ENCODE results near the gene SOBP. TPM values are rescaled to one million over a fixed set of nuclear protein-coding genes. Genes with fewer than 3 reads are reported as not detected.

The SOBP gene
- total RNA-seq, 2 donors from 2014 or later, result 0.06 TPM; not detected in 1

- H3K27me3 Mint-ChIP-seq, result no peaks in the 10 kb centered on the region
- no peak overlapping the region for H3K4me3 Mint-ChIP-seq
- no peak overlapping the region for H3K27ac Mint-ChIP-seq
- H3K4me1 Mint-ChIP-seq, result peaks cover 16% of the 10 kb centered on the region
- ATAC-seq (replicated peaks), result peak; percentile 94
- H3K36me3 Mint-ChIP-seq (ENCODE audit: low read depth), result no peaks in the 10 kb centered on the region
- H3K9me3 Mint-ChIP-seq, result no peaks in the 10 kb centered on the region
Observed at GRCh38 chr6:107668743-107669474, 179.0 kb downstream of the SOBP start.

GRCh38 chr6:107670792-107671199 is 180.9 kb downstream of the SOBP start:
- no peak overlapping the region for H3K4me3 Mint-ChIP-seq
- H3K4me1 Mint-ChIP-seq, result peaks cover 16% of the 10 kb centered on the region
- H3K27ac Mint-ChIP-seq, result no peak overlapping the region
- H3K36me3 Mint-ChIP-seq (ENCODE audit: low read depth), result no peaks in the 10 kb centered on the region
- H3K27me3 Mint-ChIP-seq, result no peaks in the 10 kb centered on the region
- ATAC-seq (replicated peaks), result no peak
- no peaks in the 10 kb centered on the region for H3K9me3 Mint-ChIP-seq

DNA sequence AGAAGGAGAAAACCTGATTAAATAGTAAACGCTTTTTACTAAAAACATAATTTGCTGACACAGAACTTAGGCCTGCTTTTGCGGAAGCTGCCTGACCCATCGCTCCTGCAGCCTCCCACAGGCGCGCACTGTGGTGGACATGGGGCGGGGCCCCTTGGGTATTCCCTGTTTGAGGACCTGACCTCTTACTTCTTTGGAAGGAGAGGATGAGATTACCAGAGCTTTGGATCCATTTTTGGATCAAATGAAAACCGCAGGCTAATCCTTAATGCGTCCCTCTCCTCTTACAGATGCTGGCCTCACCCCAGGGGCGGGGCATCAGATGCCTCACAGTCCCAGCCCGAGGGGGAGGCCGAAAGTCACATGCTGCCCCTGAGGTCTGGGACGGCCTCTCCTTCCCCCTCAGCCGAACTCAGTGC is 183.2 kb downstream of the SOBP start:
- no peak for ATAC-seq (replicated peaks)
- Mint-ChIP-seq H3K9me3 (no peaks in the 10 kb centered on the region), H3K4me3 (no peak overlapping the region), H3K27ac (no peak overlapping the region), H3K27me3 (no peaks in the 10 kb centered on the region), H3K4me1 (peaks cover 16% of the 10 kb centered on the region), H3K36me3 (ENCODE audit: low read depth) (no peaks in the 10 kb centered on the region)

DNA sequence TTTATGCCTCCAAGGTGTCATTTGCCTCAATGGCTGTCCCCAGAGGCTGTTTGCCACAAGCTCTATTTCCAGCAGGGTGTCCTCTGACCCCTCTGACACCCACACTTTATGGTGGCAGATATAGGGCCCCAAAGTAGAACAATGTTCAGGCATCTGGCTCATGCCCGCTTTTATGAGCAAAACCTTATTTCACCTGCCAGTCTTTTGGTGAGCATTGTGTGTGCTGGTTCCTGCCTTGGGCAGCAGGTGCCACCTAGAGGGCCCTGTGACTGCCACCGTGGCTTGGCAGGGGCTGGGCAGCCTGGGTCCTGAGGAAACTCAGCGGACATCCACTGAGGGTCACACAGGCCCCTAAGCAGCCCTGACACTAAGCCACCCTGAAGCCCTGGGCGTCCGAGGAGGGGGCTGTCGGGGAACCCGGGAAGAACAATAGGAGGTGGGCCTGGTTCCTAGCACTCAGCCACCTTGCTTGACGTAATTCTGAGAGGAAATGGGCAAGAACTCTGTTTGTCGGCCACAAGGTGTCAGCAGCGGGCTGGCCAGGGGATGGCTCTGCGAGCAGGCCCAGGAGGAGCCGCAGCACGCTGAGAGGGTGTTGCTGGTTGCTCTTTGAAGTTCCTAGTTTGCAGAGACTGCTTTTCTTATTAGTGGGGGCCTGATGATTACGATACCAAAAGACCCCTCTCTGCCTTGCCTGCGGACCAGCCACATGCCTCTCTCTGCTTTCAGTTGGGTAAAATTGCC is 185.2 kb downstream of the SOBP start:
- Mint-ChIP-seq H3K27ac (peak overlapping the region; percentile 61), H3K36me3 (ENCODE audit: low read depth) (no peaks in the 10 kb centered on the region), H3K9me3 (no peaks in the 10 kb centered on the region), H3K4me3 (peak overlapping the region; percentile 43), H3K27me3 (no peaks in the 10 kb centered on the region), H3K4me1 (peaks cover 5% of the 10 kb centered on the region)
- peak; percentile 96 for ATAC-seq (replicated peaks)

- Mint-ChIP-seq H3K4me1 (no peaks in the 10 kb centered on the region), H3K36me3 (ENCODE audit: low read depth) (no peaks in the 10 kb centered on the region), H3K4me3 (no peak overlapping the region), H3K9me3 (no peaks in the 10 kb centered on the region), H3K27me3 (no peaks in the 10 kb centered on the region), H3K27ac (no peak overlapping the region)
- ATAC-seq (replicated peaks), result no peak
Observed at GRCh38 chr6:107676042-107676441, 186.1 kb downstream of the SOBP start.

GRCh38 chr6:107677399-107677798 is 187.5 kb downstream of the SOBP start:
- H3K36me3 Mint-ChIP-seq (ENCODE audit: low read depth), result no peaks in the 10 kb centered on the region
- no peak overlapping the region for H3K4me3 Mint-ChIP-seq
- no peaks in the 10 kb centered on the region for H3K9me3 Mint-ChIP-seq
- H3K27me3 Mint-ChIP-seq, result peaks cover 2% of the 10 kb centered on the region
- ATAC-seq (replicated peaks), result no peak
- H3K27ac Mint-ChIP-seq, result no peak overlapping the region
- no peaks in the 10 kb centered on the region for H3K4me1 Mint-ChIP-seq

DNA sequence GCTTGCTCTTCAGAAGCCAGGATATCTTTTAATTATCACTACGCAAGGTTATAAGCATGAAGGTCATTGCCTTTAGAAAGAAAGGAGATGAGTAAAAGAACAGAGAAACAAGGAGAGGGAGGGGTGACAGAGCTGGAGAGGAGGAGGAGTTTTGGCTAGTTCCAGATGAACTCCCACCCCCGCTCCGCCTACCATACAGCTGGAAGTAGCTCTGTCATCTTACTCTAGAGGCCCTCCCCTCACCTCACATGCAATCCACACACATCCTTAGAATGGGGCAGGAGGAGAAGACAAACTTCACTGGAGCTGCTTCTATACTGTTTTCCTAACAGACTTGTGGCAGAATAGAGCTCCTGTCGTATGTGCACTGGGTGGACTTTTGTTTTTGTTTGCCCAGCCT is 189.5 kb downstream of the SOBP start:
- Mint-ChIP-seq H3K36me3 (ENCODE audit: low read depth) (no peaks in the 10 kb centered on the region), H3K27me3 (peaks cover 8% of the 10 kb centered on the region), H3K4me3 (no peak overlapping the region), H3K4me1 (no peaks in the 10 kb centered on the region), H3K27ac (no peak overlapping the region), H3K9me3 (no peaks in the 10 kb centered on the region)
- no peak for ATAC-seq (replicated peaks)

DNA sequence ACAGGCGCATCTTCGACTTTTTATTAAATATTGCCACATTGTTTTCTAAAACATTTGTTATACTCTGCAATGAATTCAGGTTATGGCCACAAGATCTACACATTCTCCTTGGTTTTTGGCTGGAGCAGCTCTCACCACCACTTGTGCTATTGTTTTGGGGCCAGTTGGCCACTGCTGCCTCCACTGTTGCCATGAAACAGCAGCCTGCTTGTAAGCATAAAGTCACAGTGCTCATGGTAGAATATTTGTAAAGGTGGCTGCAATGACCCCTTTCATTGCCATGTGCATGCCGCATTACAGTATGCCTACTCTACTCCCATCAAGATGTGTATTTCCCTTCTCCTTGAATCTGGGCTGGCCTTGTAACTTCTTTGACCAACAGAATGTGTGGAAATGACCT is 192.8 kb downstream of the SOBP start:
- Mint-ChIP-seq H3K27me3 (peaks cover 8% of the 10 kb centered on the region), H3K36me3 (ENCODE audit: low read depth) (no peaks in the 10 kb centered on the region), H3K4me1 (no peaks in the 10 kb centered on the region), H3K27ac (no peak overlapping the region), H3K9me3 (no peaks in the 10 kb centered on the region), H3K4me3 (no peak overlapping the region)
- ATAC-seq (replicated peaks), result no peak

DNA sequence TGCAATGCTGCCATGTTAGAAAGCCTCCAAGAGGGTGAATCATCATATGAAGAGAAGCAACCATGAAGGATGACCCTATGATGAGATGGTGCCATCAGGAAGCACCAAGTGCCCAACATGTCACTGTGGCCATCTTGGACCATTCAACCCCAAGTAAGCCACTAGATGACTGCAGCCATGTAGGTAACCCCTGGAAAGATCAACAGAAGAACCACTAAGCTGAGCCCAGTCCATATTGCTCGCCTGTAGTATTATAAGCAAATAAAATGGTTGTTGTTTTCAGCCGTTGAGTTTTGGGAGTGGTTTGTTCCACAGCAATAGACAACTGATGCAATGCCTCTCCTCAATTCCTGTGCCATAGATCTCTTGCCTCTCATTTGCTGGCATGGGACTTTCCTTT is 193.3 kb downstream of the SOBP start:
- Mint-ChIP-seq H3K27ac (no peak overlapping the region), H3K4me1 (no peaks in the 10 kb centered on the region), H3K9me3 (no peaks in the 10 kb centered on the region), H3K4me3 (no peak overlapping the region), H3K36me3 (ENCODE audit: low read depth) (no peaks in the 10 kb centered on the region), H3K27me3 (peaks cover 8% of the 10 kb centered on the region)
- no peak for ATAC-seq (replicated peaks)

- ATAC-seq (replicated peaks), result no peak
- Mint-ChIP-seq H3K4me1 (no peaks in the 10 kb centered on the region), H3K9me3 (no peaks in the 10 kb centered on the region), H3K36me3 (ENCODE audit: low read depth) (no peaks in the 10 kb centered on the region), H3K27ac (no peak overlapping the region), H3K27me3 (peaks cover 8% of the 10 kb centered on the region), H3K4me3 (no peak overlapping the region)
Observed at GRCh38 chr6:107684996-107685395, 195.1 kb downstream of the SOBP start.

DNA sequence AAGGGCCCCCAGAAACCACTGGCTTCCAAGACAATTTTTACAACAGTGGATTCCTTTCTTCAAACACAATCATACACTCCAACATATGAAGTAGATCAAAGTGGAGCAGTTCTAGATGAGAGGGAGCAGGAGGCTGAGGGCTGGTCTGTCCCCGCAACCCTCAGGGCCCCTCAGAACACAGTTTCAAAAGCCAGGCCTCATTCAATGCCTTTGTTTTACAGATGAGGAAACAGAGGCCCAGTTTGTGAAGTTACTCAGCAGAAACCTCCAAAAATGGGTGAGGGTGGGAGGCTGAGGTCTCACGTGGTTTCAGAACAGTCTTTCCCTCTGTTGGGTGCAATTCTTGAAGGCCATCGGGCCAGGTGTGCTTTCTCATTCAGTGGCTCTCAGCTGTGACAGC is 199.3 kb downstream of the SOBP start:
- Mint-ChIP-seq H3K4me3 (no peak overlapping the region), H3K4me1 (no peaks in the 10 kb centered on the region), H3K36me3 (ENCODE audit: low read depth) (no peaks in the 10 kb centered on the region), H3K9me3 (no peaks in the 10 kb centered on the region), H3K27me3 (no peaks in the 10 kb centered on the region), H3K27ac (no peak overlapping the region)
- no peak for ATAC-seq (replicated peaks)

DNA sequence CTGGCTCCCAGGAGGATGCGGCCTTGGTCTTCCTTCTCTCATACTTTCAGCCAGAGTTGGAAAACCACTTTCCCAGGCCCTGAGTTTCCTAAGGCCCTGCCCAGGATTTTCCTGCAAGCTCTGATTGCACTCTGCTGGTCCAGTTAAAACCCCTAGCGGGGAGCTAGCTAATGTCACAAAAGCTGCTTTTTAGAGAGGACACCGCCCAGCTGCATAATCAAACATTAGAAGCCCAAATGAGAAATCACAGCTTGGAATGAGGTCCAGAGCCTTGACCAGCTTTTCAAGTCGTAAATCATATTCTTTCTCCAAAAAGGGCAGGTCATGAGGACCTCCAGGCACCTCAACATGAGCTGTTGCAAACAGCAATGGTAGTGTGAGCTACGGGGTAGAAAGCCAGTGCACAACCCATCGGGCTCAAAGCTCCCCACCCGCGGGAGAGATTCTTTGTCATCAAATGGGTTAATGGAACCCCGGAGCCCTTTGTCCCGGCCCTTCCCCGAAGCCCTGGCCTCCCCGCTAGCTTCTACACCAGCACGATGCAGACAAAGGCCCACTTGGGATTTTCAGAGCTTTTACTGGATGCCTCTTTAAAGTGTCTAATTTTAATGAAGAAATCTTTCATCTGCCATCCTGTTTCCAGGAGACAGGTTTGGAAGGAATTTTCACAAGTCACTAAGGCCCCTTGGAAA is 200.2 kb downstream of the SOBP start:
- no peaks in the 10 kb centered on the region for H3K9me3 Mint-ChIP-seq
- no peaks in the 10 kb centered on the region for H3K36me3 Mint-ChIP-seq (ENCODE audit: low read depth)
- no peaks in the 10 kb centered on the region for H3K4me1 Mint-ChIP-seq
- H3K4me3 Mint-ChIP-seq, result no peak overlapping the region
- no peak overlapping the region for H3K27ac Mint-ChIP-seq
- no peak for ATAC-seq (replicated peaks)
- no peaks in the 10 kb centered on the region for H3K27me3 Mint-ChIP-seq

- Mint-ChIP-seq H3K27ac (no peak overlapping the region), H3K4me1 (no peaks in the 10 kb centered on the region), H3K4me3 (no peak overlapping the region), H3K27me3 (no peaks in the 10 kb centered on the region), H3K9me3 (no peaks in the 10 kb centered on the region), H3K36me3 (ENCODE audit: low read depth) (no peaks in the 10 kb centered on the region)
- no peak for ATAC-seq (replicated peaks)
Observed at GRCh38 chr6:107690643-107691061, 200.7 kb downstream of the SOBP start.

DNA sequence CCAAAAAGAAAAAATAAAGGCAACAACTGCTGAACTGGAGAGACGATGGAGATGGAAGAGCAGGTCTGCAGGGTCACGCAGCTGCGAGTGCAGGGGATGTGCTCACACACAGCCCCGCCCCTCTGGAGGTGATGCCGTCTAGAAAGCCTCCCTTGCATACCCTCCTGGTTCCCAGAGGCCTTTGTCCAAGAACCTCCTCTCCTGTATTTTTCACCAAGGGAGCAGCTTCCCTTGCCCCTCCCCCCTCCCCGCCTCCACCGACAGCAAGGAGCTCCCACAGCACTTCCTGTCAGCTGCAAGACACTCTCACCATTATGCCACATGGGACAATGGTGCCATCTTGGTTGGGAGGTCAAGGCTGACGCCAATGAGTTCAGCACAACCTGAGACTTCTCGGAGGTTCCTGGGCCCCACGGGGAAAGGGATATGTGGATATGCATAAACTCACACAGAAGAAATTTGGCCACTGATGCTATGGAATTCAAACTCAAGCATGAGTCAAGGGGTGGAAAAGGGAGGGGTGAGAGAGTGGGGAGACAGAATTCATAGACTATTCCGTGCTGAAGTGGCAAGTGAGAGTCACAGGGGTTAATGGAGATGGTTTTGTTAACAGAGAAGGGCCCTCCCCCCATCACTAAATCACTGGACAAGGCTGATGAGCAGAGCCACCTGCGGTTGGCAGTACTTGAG is 201.3 kb downstream of the SOBP start:
- no peak for ATAC-seq (replicated peaks)
- H3K9me3 Mint-ChIP-seq, result no peaks in the 10 kb centered on the region
- no peak overlapping the region for H3K27ac Mint-ChIP-seq
- H3K4me1 Mint-ChIP-seq, result no peaks in the 10 kb centered on the region
- H3K27me3 Mint-ChIP-seq, result no peaks in the 10 kb centered on the region
- H3K4me3 Mint-ChIP-seq, result no peak overlapping the region
- H3K36me3 Mint-ChIP-seq (ENCODE audit: low read depth), result no peaks in the 10 kb centered on the region
